ENCODE data around the gene RGS1.

RGS1 gene

DNA sequence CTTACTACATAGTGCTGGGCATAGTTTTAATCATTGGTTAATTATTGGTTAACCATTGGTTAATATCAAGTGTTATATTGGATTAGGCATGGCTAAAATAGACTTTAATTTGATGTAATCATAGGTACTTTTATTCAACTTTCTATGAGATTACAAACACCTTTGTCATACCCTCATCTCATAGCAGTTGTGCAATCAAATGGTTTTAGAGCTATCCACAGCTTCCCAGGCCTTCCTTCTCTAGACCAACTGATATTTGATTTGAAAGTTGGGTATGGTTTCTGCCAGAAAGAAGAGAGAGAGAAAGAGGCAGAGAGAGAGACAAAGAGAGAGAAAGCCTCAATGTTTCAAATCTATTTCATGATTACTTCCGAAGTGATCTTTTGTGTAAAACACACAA, 9.6 kb upstream of the RGS1 start (continued):
- TF ChIP-seq ZNF558 (tag by site-specific recombination; IDR thresholded peaks at IDR 0.05) (no peak), ZNF211 (tag by site-specific recombination; IDR thresholded peaks at IDR 0.05; ENCODE audit: low read depth) (no peak), ZSCAN23 (tag by site-specific recombination; IDR thresholded peaks at IDR 0.05) (no peak), ZBTB20 (tag by site-specific recombination; IDR thresholded peaks at IDR 0.05) (no peak), ZNF311 (tag by site-specific recombination; IDR thresholded peaks at IDR 0.05; ENCODE audit: borderline replicate concordance) (no peak)
- TF ChIP-seq, protein P1, sequence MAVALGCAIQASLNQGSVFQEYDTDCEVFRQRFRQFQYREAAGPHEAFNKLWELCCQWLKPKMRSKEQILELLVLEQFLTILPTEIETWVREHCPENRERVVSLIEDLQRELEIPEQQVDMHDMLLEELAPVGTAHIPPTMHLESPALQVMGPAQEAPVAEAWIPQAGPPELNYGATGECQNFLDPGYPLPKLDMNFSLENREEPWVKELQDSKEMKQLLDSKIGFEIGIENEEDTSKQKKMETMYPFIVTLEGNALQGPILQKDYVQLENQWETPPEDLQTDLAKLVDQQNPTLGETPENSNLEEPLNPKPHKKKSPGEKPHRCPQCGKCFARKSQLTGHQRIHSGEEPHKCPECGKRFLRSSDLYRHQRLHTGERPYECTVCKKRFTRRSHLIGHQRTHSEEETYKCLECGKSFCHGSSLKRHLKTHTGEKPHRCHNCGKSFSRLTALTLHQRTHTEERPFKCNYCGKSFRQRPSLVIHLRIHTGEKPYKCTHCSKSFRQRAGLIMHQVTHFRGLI (tag by site-specific recombination; IDR thresholded peaks at IDR 0.05): no peak
- TF ChIP-seq, protein P2, sequence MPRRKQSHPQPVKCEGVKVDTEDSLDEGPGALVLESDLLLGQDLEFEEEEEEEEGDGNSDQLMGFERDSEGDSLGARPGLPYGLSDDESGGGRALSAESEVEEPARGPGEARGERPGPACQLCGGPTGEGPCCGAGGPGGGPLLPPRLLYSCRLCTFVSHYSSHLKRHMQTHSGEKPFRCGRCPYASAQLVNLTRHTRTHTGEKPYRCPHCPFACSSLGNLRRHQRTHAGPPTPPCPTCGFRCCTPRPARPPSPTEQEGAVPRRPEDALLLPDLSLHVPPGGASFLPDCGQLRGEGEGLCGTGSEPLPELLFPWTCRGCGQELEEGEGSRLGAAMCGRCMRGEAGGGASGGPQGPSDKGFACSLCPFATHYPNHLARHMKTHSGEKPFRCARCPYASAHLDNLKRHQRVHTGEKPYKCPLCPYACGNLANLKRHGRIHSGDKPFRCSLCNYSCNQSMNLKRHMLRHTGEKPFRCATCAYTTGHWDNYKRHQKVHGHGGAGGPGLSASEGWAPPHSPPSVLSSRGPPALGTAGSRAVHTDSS (tag by site-specific recombination; IDR thresholded peaks at IDR 0.05): no peak

DNA sequence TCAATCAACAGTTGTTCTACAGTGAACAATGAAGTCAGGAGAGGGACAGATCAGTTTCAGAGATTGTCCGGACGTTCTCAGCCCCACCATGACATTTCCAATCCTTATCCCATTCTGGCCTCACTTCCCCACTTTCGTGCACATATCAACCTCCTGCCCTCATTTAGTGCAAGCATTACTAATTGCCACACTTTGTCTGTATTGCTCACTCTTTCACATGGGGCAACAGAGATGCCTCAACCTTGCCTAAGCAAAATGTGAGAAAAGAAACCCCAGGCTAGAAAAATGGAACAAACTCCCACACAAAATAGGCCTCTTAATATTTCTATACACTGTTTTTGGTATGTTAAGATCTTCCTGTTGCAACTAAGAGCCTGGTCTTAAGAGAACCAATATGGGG, 8.9 kb upstream of the RGS1 start:
- POLR2A ChIA-PET: no interaction called here
- CTCF ChIA-PET: no interaction called here

DNA sequence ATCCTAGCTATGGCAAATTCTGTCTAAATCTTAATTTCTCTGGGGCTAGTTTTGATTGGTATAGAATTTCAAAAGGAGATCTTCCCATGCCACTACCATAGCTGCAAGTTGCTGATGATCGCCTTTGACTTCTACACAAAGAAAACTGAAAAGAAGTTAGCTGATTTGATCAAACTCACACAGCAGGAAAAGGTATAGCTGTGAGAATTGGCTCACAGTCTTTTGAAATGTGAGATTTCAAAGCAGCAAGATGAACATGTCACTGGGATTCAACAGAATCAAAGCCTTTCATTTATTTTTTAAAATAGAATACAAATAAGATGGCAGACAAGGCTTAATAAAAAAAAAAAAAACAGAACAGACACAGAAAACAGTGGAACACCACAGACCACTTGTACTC, 7.5 kb upstream of the RGS1 start:
- no peak overlapping the region for H3K4me3 ChIP-seq (ENCODE audit: low read depth, low read length)
- ChIA-PET CTCF (no interaction called here), POLR2A (no interaction called here)

More for the DNA sequence above, 8.9 kb upstream of the RGS1 start:
- no peak overlapping the region for H3K27ac ChIP-seq (ENCODE audit: extremely low read depth, low read depth, low read length)
- TF ChIP-seq ZNF561 (tag by site-specific recombination; IDR thresholded peaks at IDR 0.05; ENCODE audit: borderline replicate concordance) (no peak), ZNF140 (tag by site-specific recombination; IDR thresholded peaks at IDR 0.05) (no peak), ZNF354C (tag by site-specific recombination; IDR thresholded peaks at IDR 0.05; ENCODE audit: borderline replicate concordance, low read depth) (no peak), ZNF48 (tag by site-specific recombination; IDR thresholded peaks at IDR 0.05) (no peak), EGR2 (tag by site-specific recombination; IDR thresholded peaks at IDR 0.05; ENCODE audit: low read depth) (no peak), IKZF3 (tag by site-specific recombination; IDR thresholded peaks at IDR 0.05) (no peak), SETDB1 (IDR thresholded peaks at IDR 0.05; ENCODE audit: insufficient read length, low read length) (no peak), ZNF626 (tag by site-specific recombination; IDR thresholded peaks at IDR 0.05) (no peak)
- TF ChIP-seq, protein P3, sequence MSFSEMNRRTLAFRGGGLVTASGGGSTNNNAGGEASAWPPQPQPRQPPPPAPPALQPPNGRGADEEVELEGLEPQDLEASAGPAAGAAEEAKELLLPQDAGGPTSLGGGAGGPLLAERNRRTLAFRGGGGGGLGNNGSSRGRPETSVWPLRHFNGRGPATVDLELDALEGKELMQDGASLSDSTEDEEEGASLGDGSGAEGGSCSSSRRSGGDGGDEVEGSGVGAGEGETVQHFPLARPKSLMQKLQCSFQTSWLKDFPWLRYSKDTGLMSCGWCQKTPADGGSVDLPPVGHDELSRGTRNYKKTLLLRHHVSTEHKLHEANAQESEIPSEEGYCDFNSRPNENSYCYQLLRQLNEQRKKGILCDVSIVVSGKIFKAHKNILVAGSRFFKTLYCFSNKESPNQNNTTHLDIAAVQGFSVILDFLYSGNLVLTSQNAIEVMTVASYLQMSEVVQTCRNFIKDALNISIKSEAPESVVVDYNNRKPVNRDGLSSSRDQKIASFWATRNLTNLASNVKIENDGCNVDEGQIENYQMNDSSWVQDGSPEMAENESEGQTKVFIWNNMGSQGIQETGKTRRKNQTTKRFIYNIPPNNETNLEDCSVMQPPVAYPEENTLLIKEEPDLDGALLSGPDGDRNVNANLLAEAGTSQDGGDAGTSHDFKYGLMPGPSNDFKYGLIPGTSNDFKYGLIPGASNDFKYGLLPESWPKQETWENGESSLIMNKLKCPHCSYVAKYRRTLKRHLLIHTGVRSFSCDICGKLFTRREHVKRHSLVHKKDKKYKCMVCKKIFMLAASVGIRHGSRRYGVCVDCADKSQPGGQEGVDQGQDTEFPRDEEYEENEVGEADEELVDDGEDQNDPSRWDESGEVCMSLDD (tag by site-specific recombination; IDR thresholded peaks at IDR 0.05): no peak
- no peaks in the 10 kb centered on the region for H3K9me3 ChIP-seq (ENCODE audit: control insufficient read depth, insufficient read depth, low read depth, low read length)
- H3K4me3 ChIP-seq (ENCODE audit: low read depth, low read length): no peak overlapping the region
- H3K4me1 ChIP-seq (ENCODE audit: control insufficient read depth, insufficient read depth, low read length): no peaks in the 10 kb centered on the region
- no peaks in the 10 kb centered on the region for H3K36me3 ChIP-seq (ENCODE audit: control insufficient read depth in 2 of 2, insufficient read depth in 1 of 2, low read length in 2 of 2)

More for the DNA sequence above, 7.5 kb upstream of the RGS1 start:
- no peaks in the 10 kb centered on the region for H3K9me3 ChIP-seq (ENCODE audit: control insufficient read depth, insufficient read depth, low read depth, low read length)
- H3K4me1 ChIP-seq (ENCODE audit: control insufficient read depth, insufficient read depth, low read length): no peaks in the 10 kb centered on the region
- H3K27ac ChIP-seq (ENCODE audit: extremely low read depth, low read depth, low read length): no peak overlapping the region
- TF ChIP-seq ZNF223 (tag by site-specific recombination; IDR thresholded peaks at IDR 0.05) (no peak), RBAK (tag by site-specific recombination; IDR thresholded peaks at IDR 0.05) (no peak), ZBTB8A (tag by site-specific recombination; IDR thresholded peaks at IDR 0.05) (no peak), TRIM28 (IDR thresholded peaks at IDR 0.05; ENCODE audit: borderline replicate concordance, low read length) (no peak), ZNF621 (tag by site-specific recombination; IDR thresholded peaks at IDR 0.05) (no peak), ZNF555 (tag by site-specific recombination; conservative IDR thresholded peaks at IDR 0.05) (no peak)
- TF ChIP-seq, protein P4, sequence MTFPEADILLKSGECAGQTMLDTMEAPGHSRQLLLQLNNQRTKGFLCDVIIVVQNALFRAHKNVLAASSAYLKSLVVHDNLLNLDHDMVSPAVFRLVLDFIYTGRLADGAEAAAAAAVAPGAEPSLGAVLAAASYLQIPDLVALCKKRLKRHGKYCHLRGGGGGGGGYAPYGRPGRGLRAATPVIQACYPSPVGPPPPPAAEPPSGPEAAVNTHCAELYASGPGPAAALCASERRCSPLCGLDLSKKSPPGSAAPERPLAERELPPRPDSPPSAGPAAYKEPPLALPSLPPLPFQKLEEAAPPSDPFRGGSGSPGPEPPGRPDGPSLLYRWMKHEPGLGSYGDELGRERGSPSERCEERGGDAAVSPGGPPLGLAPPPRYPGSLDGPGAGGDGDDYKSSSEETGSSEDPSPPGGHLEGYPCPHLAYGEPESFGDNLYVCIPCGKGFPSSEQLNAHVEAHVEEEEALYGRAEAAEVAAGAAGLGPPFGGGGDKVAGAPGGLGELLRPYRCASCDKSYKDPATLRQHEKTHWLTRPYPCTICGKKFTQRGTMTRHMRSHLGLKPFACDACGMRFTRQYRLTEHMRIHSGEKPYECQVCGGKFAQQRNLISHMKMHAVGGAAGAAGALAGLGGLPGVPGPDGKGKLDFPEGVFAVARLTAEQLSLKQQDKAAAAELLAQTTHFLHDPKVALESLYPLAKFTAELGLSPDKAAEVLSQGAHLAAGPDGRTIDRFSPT (tag by site-specific recombination; IDR thresholded peaks at IDR 0.05): no peak
- no peaks in the 10 kb centered on the region for H3K36me3 ChIP-seq (ENCODE audit: control insufficient read depth in 2 of 2, insufficient read depth in 1 of 2, low read length in 2 of 2)

Measured in HEK293 (cell line).